Fibroblast of the aortic adventitia (primary cell): ENCODE results near the gene NAE1. TPM values are rescaled to one million over a fixed set of nuclear protein-coding genes. Genes with fewer than 3 reads are reported as not detected.

Experiments
- DNase-seq: peaks from one replicate; pipeline ENCODE4 v3.0.0-alpha.2; 2010; ENCODE audit warnings: low read depth
- H3K4me3 ChIP-seq: 2 replicates; pipeline ENCODE4 v1.5.1; 2011; ENCODE audit warnings: low read depth, mild to moderate bottlenecking, control low read depth, low read length, moderate library complexity
- total RNA-seq: library from RNA; depleted of rRNA; stranded (reverse); fragments of >200 nt; gene quantifications from 2 replicates; pipeline ENCODE4 v1.2.3, GENCODE V29; 2012; ENCODE audit warnings: low replicate concordance
- TF ChIP-seq, protein P1 (sequence below): IDR thresholded peaks from 2 replicates; pipeline ENCODE4 v1.5.1; 2011; ENCODE audit warnings: mild to moderate bottlenecking, low read length, control low read depth, inconsistent platforms; ENCODE audit not compliant: insufficient read depth

NAE1 gene
- total RNA-seq, 1 donor: 71.3 TPM

DNA sequence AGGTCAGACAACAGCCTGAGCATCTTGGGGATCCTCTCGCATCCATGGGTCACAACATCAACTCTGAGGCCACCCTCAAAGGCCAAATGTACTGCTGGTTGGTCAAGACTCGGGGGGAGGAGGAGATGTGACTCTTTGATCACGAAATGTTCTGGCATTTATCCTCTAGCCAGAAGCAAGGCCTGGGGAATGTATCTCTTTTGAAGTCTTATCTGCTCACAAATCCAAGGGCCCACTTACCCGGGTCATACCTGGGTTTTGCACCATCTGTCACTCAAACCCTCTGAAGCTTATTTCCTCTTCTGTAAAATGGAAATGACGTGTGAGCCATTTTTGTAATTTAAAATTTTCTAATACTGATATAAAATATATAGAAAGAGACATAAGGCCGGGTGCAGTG is 26.7 kb upstream of the NAE1 start:
- H3K4me3 ChIP-seq: no peak overlapping the region
- no peak for DNase-seq
- TF ChIP-seq, protein P1, sequence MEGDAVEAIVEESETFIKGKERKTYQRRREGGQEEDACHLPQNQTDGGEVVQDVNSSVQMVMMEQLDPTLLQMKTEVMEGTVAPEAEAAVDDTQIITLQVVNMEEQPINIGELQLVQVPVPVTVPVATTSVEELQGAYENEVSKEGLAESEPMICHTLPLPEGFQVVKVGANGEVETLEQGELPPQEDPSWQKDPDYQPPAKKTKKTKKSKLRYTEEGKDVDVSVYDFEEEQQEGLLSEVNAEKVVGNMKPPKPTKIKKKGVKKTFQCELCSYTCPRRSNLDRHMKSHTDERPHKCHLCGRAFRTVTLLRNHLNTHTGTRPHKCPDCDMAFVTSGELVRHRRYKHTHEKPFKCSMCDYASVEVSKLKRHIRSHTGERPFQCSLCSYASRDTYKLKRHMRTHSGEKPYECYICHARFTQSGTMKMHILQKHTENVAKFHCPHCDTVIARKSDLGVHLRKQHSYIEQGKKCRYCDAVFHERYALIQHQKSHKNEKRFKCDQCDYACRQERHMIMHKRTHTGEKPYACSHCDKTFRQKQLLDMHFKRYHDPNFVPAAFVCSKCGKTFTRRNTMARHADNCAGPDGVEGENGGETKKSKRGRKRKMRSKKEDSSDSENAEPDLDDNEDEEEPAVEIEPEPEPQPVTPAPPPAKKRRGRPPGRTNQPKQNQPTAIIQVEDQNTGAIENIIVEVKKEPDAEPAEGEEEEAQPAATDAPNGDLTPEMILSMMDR: no peak

DNA sequence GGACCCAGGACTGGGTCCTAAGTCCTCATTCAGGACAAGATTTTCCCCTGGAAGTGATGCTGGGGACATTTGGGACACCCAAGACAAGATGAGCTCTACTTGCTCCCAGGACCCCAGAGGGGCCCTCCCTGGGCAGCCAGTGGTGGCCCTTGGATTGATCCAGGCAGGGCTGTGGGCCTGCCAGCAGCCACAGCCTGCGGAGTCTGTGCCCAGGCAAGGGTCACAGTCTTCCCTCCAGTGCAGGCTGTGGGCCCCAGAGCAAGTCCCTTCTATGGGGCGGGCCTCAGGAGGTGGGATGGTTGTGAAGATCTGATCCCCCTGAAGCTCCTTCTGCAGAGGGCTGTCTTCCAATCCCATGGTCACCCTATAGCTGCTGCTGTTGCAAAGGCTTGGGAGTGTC is 26.0 kb upstream of the NAE1 start:
- H3K4me3 ChIP-seq: no peak overlapping the region
- DNase-seq: no peak
- TF ChIP-seq, protein P1: no peak

DNA sequence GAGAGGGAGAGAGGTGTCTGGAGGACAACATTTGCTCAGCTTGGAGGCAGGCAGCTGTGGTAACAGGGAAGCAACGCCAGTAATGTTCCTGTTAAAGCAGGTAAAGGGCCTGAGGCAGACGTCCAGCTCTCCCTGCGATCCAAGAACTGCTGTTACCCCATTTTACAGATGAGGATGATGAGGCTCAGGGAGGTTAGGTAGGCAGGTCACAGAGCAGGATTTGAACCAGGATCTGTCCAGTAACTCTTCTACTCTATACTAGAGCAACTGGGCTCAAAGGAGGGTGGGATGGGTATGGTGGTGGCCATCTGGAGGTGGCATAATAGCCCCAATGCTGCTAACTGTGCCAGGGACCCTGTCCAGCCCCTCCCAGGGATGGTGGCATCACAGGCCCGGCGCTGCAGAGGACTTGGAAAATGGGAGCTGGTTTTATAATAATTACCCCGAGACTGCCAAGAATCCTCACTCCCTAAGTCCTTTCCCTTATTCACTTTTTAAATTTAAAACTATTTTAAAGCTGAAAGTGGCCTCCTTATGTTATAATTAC is 25.5 kb upstream of the NAE1 start:
- TF ChIP-seq, protein P1: no peak

DNA sequence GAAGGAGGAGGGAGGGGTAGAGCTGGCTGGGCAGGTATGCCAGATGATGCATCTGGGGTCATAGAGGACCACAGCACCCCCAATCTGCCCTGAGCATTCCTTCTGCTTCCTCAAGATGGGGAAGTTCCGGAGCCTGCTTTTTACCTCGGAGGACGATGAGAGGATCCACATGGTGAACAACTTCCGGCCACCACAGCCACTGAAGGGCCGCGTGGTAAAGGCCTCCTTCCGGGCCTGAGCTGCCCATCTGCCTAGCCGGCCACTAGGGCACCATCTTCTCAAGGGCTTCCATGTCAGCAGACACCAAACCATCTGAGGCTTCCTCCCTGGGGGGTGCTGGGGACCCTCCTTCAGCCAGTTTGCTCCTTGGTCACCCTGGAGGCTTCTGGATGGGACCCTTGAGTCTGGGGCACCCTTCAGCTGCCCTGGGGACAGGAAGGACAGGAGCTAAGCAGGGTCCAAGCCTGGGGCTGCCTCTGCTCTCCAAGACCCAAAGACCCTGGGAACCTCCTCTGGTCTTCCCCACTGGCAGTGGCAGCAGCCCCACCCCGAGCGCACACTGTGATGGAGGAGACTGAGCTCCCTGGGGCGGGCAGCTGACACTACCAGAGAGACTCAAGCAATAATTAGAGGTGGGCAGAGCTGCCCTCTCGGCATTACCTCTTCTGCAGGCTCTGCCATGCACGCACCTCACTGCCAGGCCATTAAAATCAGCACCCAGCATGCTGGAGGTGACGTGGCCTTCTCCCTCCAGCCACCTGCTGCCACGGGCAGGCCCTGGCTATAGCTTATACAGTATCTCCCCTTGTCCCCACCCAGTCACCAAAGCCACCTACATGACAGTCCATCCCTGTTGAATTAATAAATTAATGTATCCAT is 22.7 kb upstream of the NAE1 start:
- H3K4me3 ChIP-seq: no peak overlapping the region
- DNase-seq: no peak
- TF ChIP-seq, protein P1: no peak

More for the DNA sequence above, 25.5 kb upstream of the NAE1 start:
- H3K4me3 ChIP-seq: no peak overlapping the region
- no peak for DNase-seq

DNA sequence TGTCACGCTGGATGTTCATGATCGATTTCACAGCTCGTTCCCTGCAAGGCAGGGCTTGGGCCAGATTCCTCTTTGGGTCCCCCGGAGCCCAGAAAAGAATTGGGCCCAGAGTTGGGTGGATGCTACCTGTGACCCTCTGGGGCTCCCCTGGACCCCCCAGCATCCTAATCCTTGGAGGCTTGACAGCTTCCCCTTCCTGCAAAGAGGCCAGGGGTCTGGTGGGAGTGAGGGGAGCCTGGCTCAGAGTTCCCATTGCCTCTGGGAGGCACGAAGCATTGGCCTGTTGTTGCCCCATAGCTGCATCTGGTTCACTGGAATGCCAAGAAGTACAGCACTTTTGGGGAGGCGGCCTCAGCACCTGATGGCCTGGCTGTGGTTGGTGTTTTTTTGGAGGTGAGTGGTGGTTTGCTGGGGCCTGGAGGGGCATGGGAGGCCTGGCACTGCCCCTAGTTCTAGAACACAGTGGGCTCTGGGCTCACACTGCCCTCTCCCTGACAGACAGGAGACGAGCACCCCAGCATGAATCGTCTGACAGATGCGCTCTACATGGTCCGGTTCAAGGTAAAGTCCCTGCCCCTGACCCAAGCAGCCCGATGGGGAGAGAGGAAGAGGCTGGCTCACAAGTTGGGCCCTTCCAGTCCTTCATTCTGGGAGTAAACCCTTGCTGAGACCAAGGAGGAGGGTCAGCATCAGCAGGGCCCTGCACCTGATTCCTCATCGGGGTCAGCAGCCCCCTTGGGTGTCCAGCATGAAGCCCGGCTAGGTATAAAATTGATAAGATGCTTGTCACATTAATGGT is 20.6 kb upstream of the NAE1 start:
- no peak overlapping the region for H3K4me3 ChIP-seq
- DNase-seq: no peak
- TF ChIP-seq, protein P1: no peak

DNA sequence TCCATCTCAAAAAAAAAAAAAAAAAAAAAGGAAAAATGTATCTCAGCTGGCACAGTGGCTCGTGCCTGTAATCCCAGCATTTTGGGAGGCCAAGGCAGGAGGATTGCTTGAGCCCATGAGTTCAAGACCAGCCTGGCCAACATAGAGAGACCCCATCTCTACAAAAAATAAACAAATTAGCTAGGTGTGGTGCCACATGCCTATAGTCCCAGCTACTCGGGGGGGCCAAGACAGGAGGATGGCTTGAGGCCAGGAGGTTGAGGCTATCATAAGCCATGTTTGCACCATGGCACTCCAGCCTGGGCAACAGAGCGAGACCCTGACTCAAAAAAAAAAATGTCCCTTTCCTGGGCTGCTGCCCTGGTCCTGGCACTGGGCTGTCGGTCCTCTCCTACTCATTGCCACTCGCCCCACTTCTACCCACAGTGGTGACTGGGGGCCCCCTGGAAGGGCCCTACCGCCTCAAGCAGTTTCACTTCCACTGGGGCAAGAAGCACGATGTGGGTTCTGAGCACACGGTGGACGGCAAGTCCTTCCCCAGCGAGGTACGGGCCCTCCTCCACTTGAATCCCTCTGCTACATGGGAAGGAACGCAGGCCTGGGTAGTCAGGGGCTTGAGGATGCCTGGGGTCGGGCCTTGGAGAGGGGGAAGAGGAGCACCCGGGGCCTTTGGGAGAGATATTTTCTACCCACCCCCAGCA is 19.5 kb upstream of the NAE1 start:
- DNase-seq: no peak
- TF ChIP-seq, protein P1: no peak
- H3K4me3 ChIP-seq: no peak overlapping the region
